CD14-positive monocyte (primary cell): ENCODE data around the gene TM2D1. TPM values are rescaled to one million over a fixed set of nuclear protein-coding genes. Genes with fewer than 3 reads are reported as not detected.

Source experiments
- DNase-seq, 3 donors: peaks; one replicate each; pipeline ENCODE4 v3.0.0-alpha.2; 2011 to 2022
- H2AFZ ChIP-seq: 2 replicates; pipeline ENCODE4 v1.6.0; 2012; ENCODE audit warnings: mild to moderate bottlenecking, low read depth, low read length, inconsistent platforms; ENCODE audit not compliant: insufficient read depth, poor library complexity, severe bottlenecking
- H3K27ac ChIP-seq, 2 donors: 1 replicate in 1 of 2; 2 replicates in 1 of 2; pipeline ENCODE4 v1.5.1; 2012 to 2013; ENCODE audit warnings: low read length in 2 of 2, control low read depth in 1 of 2, inconsistent platforms in 1 of 2, low read depth in 1 of 2, mild to moderate bottlenecking in 1 of 2
- H3K27me3 ChIP-seq, 2 donors: one replicate each; pipeline versions ENCODE4 v1.6.0 to v1.6.1; 2011 to 2013; ENCODE audit warnings: low read length in 2 of 2; ENCODE audit not compliant: control insufficient read depth in 2 of 2, insufficient read depth in 2 of 2
- H3K36me3 ChIP-seq, 2 donors: replicated peaks in 1 of 2; 1 replicate in 1 of 2; 2 replicates in 1 of 2; pipeline versions ENCODE4 v1.5.1 to v1.6.1; 2012 to 2013; ENCODE audit warnings: low read length in 2 of 2, control low read depth in 1 of 2, inconsistent platforms in 1 of 2, mild to moderate bottlenecking in 1 of 2; ENCODE audit not compliant: insufficient read depth in 2 of 2, control insufficient read depth in 1 of 2
- H3K4me1 ChIP-seq, 2 donors: 1 replicate in 1 of 2; 2 replicates in 1 of 2; pipeline versions ENCODE4 v1.5.1 to v1.6.1; 2012 to 2013; ENCODE audit warnings: low read length in 2 of 2, control low read depth in 1 of 2, inconsistent platforms in 1 of 2, mild to moderate bottlenecking in 1 of 2, moderate library complexity in 1 of 2; ENCODE audit not compliant: insufficient read depth in 2 of 2, control insufficient read depth in 1 of 2
- H3K4me2 ChIP-seq: replicated peaks from 2 replicates; pipeline ENCODE3; 2012; ENCODE audit warnings: low read length, moderate library complexity, mild to moderate bottlenecking; ENCODE audit not compliant: poor library complexity, severe bottlenecking; ENCODE audit errors: extremely low read depth
- H3K4me3 ChIP-seq, 3 experiments: fragments of 200-600 bp in 1 of 3; sonication (generic) in 1 of 3; replicated peaks in 1 of 3; 1 replicate in 2 of 3; 2 replicates in 1 of 3; pipeline ENCODE4 v1.5.1; 2011 to 2013; ENCODE audit warnings: low read length in 3 of 3, mild to moderate bottlenecking in 3 of 3, control low read depth in 2 of 3, low read depth in 2 of 3, inconsistent platforms in 1 of 3, moderate library complexity in 1 of 3
- H3K79me2 ChIP-seq: 2 replicates; pipeline ENCODE4 v1.6.0; 2012; ENCODE audit warnings: mild to moderate bottlenecking, control low read depth, inconsistent platforms, low read length, moderate library complexity; ENCODE audit not compliant: insufficient read depth
- H3K9ac ChIP-seq: 2 replicates; pipeline ENCODE4 v1.6.0; 2017; ENCODE audit warnings: low read length, mild to moderate bottlenecking; ENCODE audit not compliant: insufficient read depth, poor library complexity, severe bottlenecking
- H3K9me3 ChIP-seq, 2 donors: replicated peaks in 1 of 2; 1 replicate in 1 of 2; 2 replicates in 1 of 2; pipeline versions ENCODE4 v1.5.1 to v1.6.1; 2012 to 2013; ENCODE audit warnings: low read length in 2 of 2, control low read depth in 1 of 2; ENCODE audit not compliant: control insufficient read depth in 1 of 2, insufficient read depth in 1 of 2
- H4K20me1 ChIP-seq: 2 replicates; pipeline ENCODE4 v1.6.0; 2012; ENCODE audit warnings: mild to moderate bottlenecking, low read length, control low read depth, moderate library complexity; ENCODE audit not compliant: insufficient read depth
- H3K27ac Mint-ChIP-seq, 7 donors: one replicate each; pipeline ENCODE4 v1.8.0; 2020; ENCODE audit warnings: mild to moderate bottlenecking in 7 of 7, mixed read lengths in 7 of 7, moderate library complexity in 6 of 7, inconsistent platforms in 2 of 7
- H3K27me3 Mint-ChIP-seq, 3 donors: one replicate each; pipeline ENCODE4 v1.8.0; 2021 to 2022; ENCODE audit warnings: low read depth in 3 of 3, mild to moderate bottlenecking in 3 of 3, mixed read lengths in 3 of 3, moderate library complexity in 3 of 3, inconsistent platforms in 1 of 3
- H3K36me3 Mint-ChIP-seq, 2 donors: one replicate each; pipeline ENCODE4 v1.8.0; 2020; ENCODE audit warnings: mixed read lengths in 2 of 2, inconsistent platforms in 1 of 2, mild to moderate bottlenecking in 1 of 2
- H3K4me1 Mint-ChIP-seq: one replicate; pipeline ENCODE4 v1.8.0; 2020; ENCODE audit warnings: mild to moderate bottlenecking, mixed read lengths
- H3K4me3 Mint-ChIP-seq, 2 donors: one replicate each; pipeline ENCODE4 v1.8.0; 2020; ENCODE audit warnings: mild to moderate bottlenecking in 2 of 2, mixed read lengths in 2 of 2, moderate library complexity in 1 of 2
- H3K9me3 Mint-ChIP-seq, 7 donors: one replicate each; pipeline ENCODE4 v1.8.0; 2020 to 2022; ENCODE audit warnings: mixed read lengths in 7 of 7, mild to moderate bottlenecking in 6 of 7, moderate library complexity in 6 of 7, inconsistent platforms in 2 of 7
- CTCF ChIP-seq: fragments of 200-600 bp; IDR thresholded peaks from one replicate; pipeline ENCODE4 v1.8.0; 2022; ENCODE audit warnings: antibody characterized with exemption, mild to moderate bottlenecking
- WGBS: methylation state at CpG from one replicate; pipeline ENCODE4 v1.1.5; 2013; ENCODE audit warnings: missing lambda C conversion rate; ENCODE audit not compliant: insufficient coverage; 5-methylcytosine and 5-hydroxymethylcytosine counted together
- intact Hi-C, 2 donors: fragments of 100-400 bp; cut with micrococcal nuclease; formaldehyde crosslinking; loops; one replicate each; pipeline versions ENCODE4 v1.15.0 to v1.15.1; 2023
- polyA plus RNA-seq, 3 donors: library from polyadenylated mRNA; depleted of rRNA in 1 of 3; unstranded in 2 of 3; stranded (reverse) in 1 of 3; fragments of 300-500 nt in 2 of 3; fragments of >200 nt in 1 of 3; fragmentation: Illumina TruSeq in 2 of 3; gene quantifications; 1 replicate in 2 of 3; 2 replicates in 1 of 3; pipeline ENCODE4 v1.2.3, GENCODE V29; 2012 to 2021

The TM2D1 gene
- polyA plus RNA-seq, 3 donors = 32.6 to 46.6 (median 41.8) TPM

GRCh38 chr1:61757950-61758349 lies 33.0 kb upstream of the TM2D1 start:
- DNase-seq = no peak
- no peaks in the 10 kb centered on the region for H3K4me1 ChIP-seq
- H3K36me3 Mint-ChIP-seq = no peaks in the 10 kb centered on the region
- H3K79me2 ChIP-seq = no peaks in the 10 kb centered on the region
- no peak overlapping the region for H3K9ac ChIP-seq
- H3K4me3 ChIP-seq = no peak overlapping the region
- no peak overlapping the region for H3K27ac ChIP-seq
- no peak overlapping the region for H2AFZ ChIP-seq
- no peak overlapping the region for H3K4me2 ChIP-seq
- intact Hi-C loops = no loop called here
- H4K20me1 ChIP-seq = no peaks in the 10 kb centered on the region
- no peak overlapping the region for H3K4me3 Mint-ChIP-seq
- no peak for TF ChIP-seq CTCF
- H3K9me3 Mint-ChIP-seq = peaks cover 0 to 2% (median 0%) of the 10 kb centered on the region in 7 donors
- peaks cover 0 to 2% (median 0%) of the 10 kb centered on the region in 3 donors for H3K27me3 Mint-ChIP-seq
- H3K27me3 ChIP-seq = no peaks in the 10 kb centered on the region
- WGBS = no CpG with 5 or more reads among the region's 2 CpGs
- H3K27ac Mint-ChIP-seq = no peak overlapping the region
- no peaks in the 10 kb centered on the region for H3K4me1 Mint-ChIP-seq
- no peaks in the 10 kb centered on the region for H3K36me3 ChIP-seq
- no peaks in the 10 kb centered on the region for H3K9me3 ChIP-seq

GRCh38 chr1:61756773-61757172 lies 31.8 kb upstream of the TM2D1 start:
- no peak for DNase-seq
- Histone ChIP-seq H3K27me3 (no peaks in the 10 kb centered on the region), H3K9me3 (no peaks in the 10 kb centered on the region), H3K36me3 (no peaks in the 10 kb centered on the region), H4K20me1 (no peaks in the 10 kb centered on the region), H2AFZ (no peak overlapping the region), H3K79me2 (no peaks in the 10 kb centered on the region), H3K4me2 (no peak overlapping the region), H3K9ac (no peak overlapping the region), H3K4me1 (no peaks in the 10 kb centered on the region), H3K27ac (no peak overlapping the region), H3K4me3 (no peak overlapping the region)
- Mint-ChIP-seq H3K9me3 (peaks cover 0 to 2% (median 0%) of the 10 kb centered on the region in 7 donors), H3K4me1 (no peaks in the 10 kb centered on the region), H3K36me3 (no peaks in the 10 kb centered on the region), H3K27ac (no peak overlapping the region), H3K4me3 (no peak overlapping the region), H3K27me3 (peaks cover 0 to 2% (median 0%) of the 10 kb centered on the region in 3 donors)
- 90% methylated on average over 3 of the region's 3 CpGs for WGBS
- no peak for TF ChIP-seq CTCF
- intact Hi-C loops = no loop called here
